ENCODE measurements around the gene GPATCH8.

- no peak for TF ChIP-seq POLR2A (IDR thresholded peaks at IDR 0.05)
- TF ChIP-seq, protein P1, sequence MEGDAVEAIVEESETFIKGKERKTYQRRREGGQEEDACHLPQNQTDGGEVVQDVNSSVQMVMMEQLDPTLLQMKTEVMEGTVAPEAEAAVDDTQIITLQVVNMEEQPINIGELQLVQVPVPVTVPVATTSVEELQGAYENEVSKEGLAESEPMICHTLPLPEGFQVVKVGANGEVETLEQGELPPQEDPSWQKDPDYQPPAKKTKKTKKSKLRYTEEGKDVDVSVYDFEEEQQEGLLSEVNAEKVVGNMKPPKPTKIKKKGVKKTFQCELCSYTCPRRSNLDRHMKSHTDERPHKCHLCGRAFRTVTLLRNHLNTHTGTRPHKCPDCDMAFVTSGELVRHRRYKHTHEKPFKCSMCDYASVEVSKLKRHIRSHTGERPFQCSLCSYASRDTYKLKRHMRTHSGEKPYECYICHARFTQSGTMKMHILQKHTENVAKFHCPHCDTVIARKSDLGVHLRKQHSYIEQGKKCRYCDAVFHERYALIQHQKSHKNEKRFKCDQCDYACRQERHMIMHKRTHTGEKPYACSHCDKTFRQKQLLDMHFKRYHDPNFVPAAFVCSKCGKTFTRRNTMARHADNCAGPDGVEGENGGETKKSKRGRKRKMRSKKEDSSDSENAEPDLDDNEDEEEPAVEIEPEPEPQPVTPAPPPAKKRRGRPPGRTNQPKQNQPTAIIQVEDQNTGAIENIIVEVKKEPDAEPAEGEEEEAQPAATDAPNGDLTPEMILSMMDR (IDR thresholded peaks at IDR 0.05) = no peak
Observed at GRCh38 chr17:44390250-44390870, 112.8 kb downstream of the GPATCH8 start.

Measured in body of pancreas (tissue), 4 donors.